GM12864 (cell line): Measurements from ENCODE around the gene ERFL.

Experiments used
- DNase-seq: peaks from one replicate; pipeline ENCODE4 v3.0.0-alpha.2; 2011; ENCODE audit warnings: low read depth
- H3K4me3 ChIP-seq: 2 replicates; pipeline ENCODE4 v1.5.1; 2011; ENCODE audit warnings: mild to moderate bottlenecking, low read depth, low read length, control low read depth
- TF ChIP-seq, protein P1 (sequence below): IDR thresholded peaks from 2 replicates; pipeline ENCODE4 v1.5.1; 2011; ENCODE audit warnings: low read depth, mild to moderate bottlenecking, moderate library complexity, low read length, control low read depth, inconsistent platforms; ENCODE audit errors: missing control alignments

Gene ERFL

DNA sequence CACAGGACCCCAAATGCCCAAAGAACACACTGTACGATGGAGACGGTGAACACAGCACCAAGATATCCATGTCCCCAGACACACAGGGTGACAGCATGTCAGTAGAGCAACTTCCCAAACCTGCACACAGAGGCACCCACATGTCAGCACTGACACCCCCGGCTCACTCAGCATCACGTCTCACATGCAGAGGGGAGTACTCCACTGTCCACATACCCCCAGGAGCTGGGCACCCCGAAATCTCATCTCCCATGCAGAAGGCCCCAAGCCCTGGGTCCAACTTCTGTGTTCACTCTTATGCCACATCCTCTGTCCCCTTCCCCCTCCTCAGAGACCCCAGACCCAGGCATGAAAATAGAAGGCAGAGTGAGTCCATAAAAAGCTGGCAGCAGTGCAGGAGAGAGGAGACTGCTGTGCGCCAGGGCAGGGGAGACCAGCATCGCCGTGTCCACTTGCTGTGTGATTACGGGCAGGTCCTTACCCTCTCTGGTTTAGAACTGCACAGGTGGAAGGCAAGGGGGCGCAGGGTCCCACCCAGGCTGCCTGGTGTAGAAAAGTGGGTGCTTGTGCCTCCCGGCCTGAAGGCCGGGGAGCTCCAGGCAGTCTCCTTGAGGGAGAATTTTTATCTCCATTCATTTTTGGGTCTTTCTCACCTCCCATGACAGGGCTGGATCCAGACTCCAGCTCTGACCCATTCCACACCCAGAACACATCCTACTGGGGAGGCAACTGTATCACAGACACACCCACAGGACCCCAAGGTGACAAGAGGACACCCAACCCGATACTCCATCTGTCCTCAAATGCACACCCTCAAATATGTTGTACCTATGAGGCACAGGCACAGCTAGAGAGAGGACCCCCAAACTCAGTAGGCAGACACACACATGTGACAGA, 17.0 kb downstream of the ERFL start:
- no peak overlapping the region for H3K4me3 ChIP-seq
- TF ChIP-seq, protein P1, sequence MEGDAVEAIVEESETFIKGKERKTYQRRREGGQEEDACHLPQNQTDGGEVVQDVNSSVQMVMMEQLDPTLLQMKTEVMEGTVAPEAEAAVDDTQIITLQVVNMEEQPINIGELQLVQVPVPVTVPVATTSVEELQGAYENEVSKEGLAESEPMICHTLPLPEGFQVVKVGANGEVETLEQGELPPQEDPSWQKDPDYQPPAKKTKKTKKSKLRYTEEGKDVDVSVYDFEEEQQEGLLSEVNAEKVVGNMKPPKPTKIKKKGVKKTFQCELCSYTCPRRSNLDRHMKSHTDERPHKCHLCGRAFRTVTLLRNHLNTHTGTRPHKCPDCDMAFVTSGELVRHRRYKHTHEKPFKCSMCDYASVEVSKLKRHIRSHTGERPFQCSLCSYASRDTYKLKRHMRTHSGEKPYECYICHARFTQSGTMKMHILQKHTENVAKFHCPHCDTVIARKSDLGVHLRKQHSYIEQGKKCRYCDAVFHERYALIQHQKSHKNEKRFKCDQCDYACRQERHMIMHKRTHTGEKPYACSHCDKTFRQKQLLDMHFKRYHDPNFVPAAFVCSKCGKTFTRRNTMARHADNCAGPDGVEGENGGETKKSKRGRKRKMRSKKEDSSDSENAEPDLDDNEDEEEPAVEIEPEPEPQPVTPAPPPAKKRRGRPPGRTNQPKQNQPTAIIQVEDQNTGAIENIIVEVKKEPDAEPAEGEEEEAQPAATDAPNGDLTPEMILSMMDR, result no peak
- no peak for DNase-seq

DNA sequence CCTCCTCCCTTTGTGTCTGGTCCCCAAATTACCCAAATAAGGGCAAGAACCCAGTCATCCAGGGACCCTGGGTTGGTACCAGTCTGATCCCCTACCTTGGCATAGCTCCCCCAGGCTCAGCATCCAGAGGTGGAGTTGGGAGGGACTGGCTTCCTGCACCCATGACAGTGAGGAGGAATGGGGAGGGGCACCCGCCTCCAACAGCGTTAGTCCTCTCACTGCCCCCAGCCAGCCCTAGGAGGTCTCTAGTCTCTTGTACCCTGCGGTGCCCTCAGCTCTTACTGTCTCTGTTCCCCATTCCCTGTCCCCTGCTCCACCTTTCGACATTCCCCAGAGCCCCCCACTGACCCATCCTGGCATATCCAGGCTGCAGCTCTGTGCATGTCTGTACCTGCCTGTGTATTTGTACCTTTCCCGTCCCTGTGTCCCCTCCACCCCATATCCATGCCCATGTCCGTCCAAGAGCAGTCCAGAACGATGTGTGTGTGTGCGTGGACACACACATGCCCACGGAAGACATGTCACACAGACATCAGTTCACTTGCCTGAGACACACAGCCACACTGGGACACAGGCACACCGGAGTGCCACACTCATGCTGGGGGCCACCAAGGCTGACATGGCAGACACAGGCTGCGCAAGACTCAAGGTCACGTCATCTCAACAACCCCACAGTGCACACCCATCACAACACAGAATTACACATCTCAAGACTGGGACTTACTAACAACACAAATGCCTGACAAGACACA, 17.8 kb downstream of the ERFL start:
- no peak overlapping the region for H3K4me3 ChIP-seq
- TF ChIP-seq, protein P1, result no peak
- DNase-seq, result no peak

GRCh38 chr19:41909706-41910105, 18.5 kb downstream of the ERFL start:
- no peak for DNase-seq
- no peak overlapping the region for H3K4me3 ChIP-seq
- TF ChIP-seq, protein P1, result no peak

- H3K4me3 ChIP-seq, result no peak overlapping the region
- TF ChIP-seq, protein P1, result no peak
- no peak for DNase-seq
These were observed 19.4 kb downstream of the ERFL start for GRCh38 chr19:41908724-41909464.

DNA sequence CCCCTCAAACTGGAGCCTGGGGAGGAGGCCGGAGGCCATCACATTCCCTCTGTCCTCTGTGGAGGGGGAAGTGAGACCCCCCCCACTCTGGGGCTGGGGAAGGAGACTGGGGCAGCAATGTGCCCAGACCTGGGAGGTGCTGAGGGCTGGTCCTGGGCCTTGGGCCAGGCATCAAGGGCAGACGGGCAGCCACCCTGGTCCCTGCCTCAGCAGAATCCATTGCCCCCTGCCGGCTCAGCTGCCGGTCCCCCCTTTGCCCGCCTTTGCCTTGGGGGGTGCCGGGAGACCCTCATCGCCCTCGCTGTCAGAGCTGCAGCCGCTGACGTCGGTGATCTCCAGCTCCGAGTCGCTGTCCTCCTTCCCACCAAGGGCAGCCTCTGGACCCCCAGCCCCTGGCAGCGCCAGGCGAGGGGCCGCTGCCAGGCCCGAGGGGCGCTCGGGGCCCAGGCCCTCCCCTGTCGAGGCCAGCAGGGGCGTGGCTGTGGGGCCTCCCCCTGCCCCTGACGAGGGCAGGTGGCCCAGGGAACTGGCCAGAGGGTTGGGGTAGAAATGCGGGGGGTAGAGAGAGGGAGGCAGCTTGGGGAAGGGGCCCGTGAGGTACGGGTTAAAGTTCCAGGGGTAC, 20.1 kb downstream of the ERFL start:
- DNase-seq, result no peak
- H3K4me3 ChIP-seq, result no peak overlapping the region
- TF ChIP-seq, protein P1, result no peak

- no peak overlapping the region for H3K4me3 ChIP-seq
- no peak for DNase-seq
- TF ChIP-seq, protein P1, result no peak
These were observed 21.2 kb downstream of the ERFL start for GRCh38 chr19:41906916-41907680.
